Lung (tissue), 12 donors: ENCODE data around the gene EGFR. TPM values are rescaled to one million over a fixed set of nuclear protein-coding genes. Genes with fewer than 3 reads are reported as not detected.

ENCODE experiments used
- ATAC-seq: fragments of 200-7000 bp; cut with Tn5 transposase; one replicate; pipeline ENCODE4 v1.9.1; 2020; ENCODE audit warnings: moderate number of reproducible peaks; ENCODE audit not compliant: insufficient read depth, low FRiP score
- DNase-seq, 3 donors: peaks; one replicate each; pipeline ENCODE4 v3.0.0-alpha.2; 2013 to 2017
- H3K27ac ChIP-seq, 2 donors: one replicate each; pipeline ENCODE4 v1.5.1; 2013; ENCODE audit warnings: mild to moderate bottlenecking in 2 of 2, moderate library complexity in 2 of 2, control low read depth in 1 of 2, inconsistent platforms in 1 of 2, low read depth in 1 of 2, low read length in 1 of 2
- H3K27me3 ChIP-seq, 3 donors: one replicate each; pipeline ENCODE4 v1.5.1; 2013; ENCODE audit warnings: low read length in 2 of 3; ENCODE audit not compliant: control insufficient read depth in 3 of 3, insufficient read depth in 3 of 3
- H3K36me3 ChIP-seq, 4 donors: one replicate each; pipeline ENCODE4 v1.5.1; 2013; ENCODE audit warnings: low read length in 4 of 4, mild to moderate bottlenecking in 1 of 4, moderate library complexity in 1 of 4; ENCODE audit not compliant: control insufficient read depth in 4 of 4, insufficient read depth in 4 of 4
- H3K4me1 ChIP-seq, 5 donors: one replicate each; pipeline ENCODE4 v1.5.1; 2013; ENCODE audit warnings: low read length in 5 of 5, mild to moderate bottlenecking in 2 of 5, moderate library complexity in 1 of 5; ENCODE audit not compliant: control insufficient read depth in 5 of 5, insufficient read depth in 5 of 5
- H3K4me3 ChIP-seq: one replicate; pipeline ENCODE4 v1.5.1; 2013; ENCODE audit warnings: mild to moderate bottlenecking, control low read depth, moderate library complexity
- H3K9ac ChIP-seq, 2 donors: one replicate each; pipeline ENCODE4 v1.5.1; 2013; ENCODE audit warnings: low read length in 2 of 2, control low read depth in 1 of 2; ENCODE audit not compliant: insufficient read depth in 1 of 2
- H3K9me3 ChIP-seq, 4 donors: one replicate each; pipeline ENCODE4 v1.5.1; 2013; ENCODE audit warnings: low read length in 3 of 4, mild to moderate bottlenecking in 1 of 4, moderate library complexity in 1 of 4; ENCODE audit not compliant: control insufficient read depth in 4 of 4, insufficient read depth in 3 of 4
- CTCF ChIP-seq: IDR thresholded peaks from 2 replicates; pipeline ENCODE4 v1.5.1; 2012; ENCODE audit warnings: mild to moderate bottlenecking; ENCODE audit errors: control extremely low read depth, extremely low read depth
- WGBS, 2 donors: extraction: QIAGEN DNeasy Blood & Tissue Kit; methylation state at CpG; one replicate each; pipeline ENCODE4 v1.1.7; 2013; 5-methylcytosine and 5-hydroxymethylcytosine counted together
- polyA plus RNA-seq, 2 donors: library from polyadenylated mRNA; stranded (reverse); fragments of 200-250 nt; gene quantifications; one replicate each; pipeline ENCODE4 v1.2.1, GENCODE V29; 2013
- total RNA-seq, 2 donors: library from RNA; depleted of rRNA in 1 of 2; stranded (reverse); fragments of >200 nt in 1 of 2; gene quantifications; one replicate each; pipeline ENCODE4 v1.2.1, GENCODE V29; 2014 to 2021
- donor health status: control.
- donor health status: control.
- donor health status: Bipolar disorder and iron deficiency.
- donor health status: healthy.
- donor health status: DM: yes; HTN: yes; CAD: no.

The EGFR gene
- total and polyA plus RNA-seq, 4 donors, result 11.6 to 78.7 (median 37.1) TPM

DNA sequence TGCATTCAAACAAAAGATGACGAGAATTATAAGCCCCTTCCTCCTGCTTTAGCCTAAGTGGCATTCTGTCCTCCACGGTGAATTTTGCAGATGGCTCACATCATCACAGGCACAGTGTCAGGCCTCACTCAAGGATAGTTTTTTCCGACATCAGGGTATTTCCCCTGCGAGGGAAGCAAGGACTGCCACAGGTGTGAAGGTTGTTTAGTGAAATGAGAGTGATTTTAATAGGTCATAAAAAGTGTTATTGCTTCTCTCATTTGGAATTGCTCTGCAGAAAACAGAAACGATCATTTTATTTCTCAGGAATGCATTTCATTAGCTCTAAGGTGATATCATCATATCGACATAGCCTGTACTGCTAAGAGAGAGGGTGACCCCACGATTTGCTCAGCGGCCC is 217.7 kb downstream of the EGFR start:
- TF ChIP-seq CTCF, result no peak
- Histone ChIP-seq H3K36me3 (no peaks in the 10 kb centered on the region), H3K9ac (no peak overlapping the region), H3K27me3 (no peaks in the 10 kb centered on the region), H3K4me1 (peaks cover 0 to 28% (median 0%) of the 10 kb centered on the region in 5 donors), H3K9me3 (no peaks in the 10 kb centered on the region), H3K27ac (no peak overlapping the region), H3K4me3 (no peak overlapping the region)
- WGBS, 2 donors, result 83 to 89% methylated on average over 8 of the region's 8 CpGs
- DNase-seq (no peak), ATAC-seq (no peak)

GRCh38 chr7:55237156-55237893 is 218.5 kb downstream of the EGFR start:
- ATAC-seq, result no peak
- H3K27me3 ChIP-seq, result no peaks in the 10 kb centered on the region
- no peak overlapping the region for H3K4me3 ChIP-seq
- H3K4me1 ChIP-seq, result peaks cover 0 to 28% (median 0%) of the 10 kb centered on the region in 5 donors
- H3K9me3 ChIP-seq, result no peaks in the 10 kb centered on the region
- no peak overlapping the region for H3K27ac ChIP-seq
- H3K9ac ChIP-seq, result no peak overlapping the region
- TF ChIP-seq CTCF, result no peak
- no peak for DNase-seq
- WGBS, 2 donors, result 84 to 85% methylated on average over 13 to 15 of the region's 15 CpGs
- H3K36me3 ChIP-seq, result no peaks in the 10 kb centered on the region

GRCh38 chr7:55239406-55239805 is 220.6 kb downstream of the EGFR start:
- Histone ChIP-seq H3K27ac (no peak overlapping the region), H3K4me3 (no peak overlapping the region), H3K4me1 (peaks cover 0 to 23% (median 0%) of the 10 kb centered on the region in 5 donors), H3K9me3 (no peaks in the 10 kb centered on the region), H3K27me3 (no peaks in the 10 kb centered on the region), H3K36me3 (no peaks in the 10 kb centered on the region), H3K9ac (no peak overlapping the region)
- no peak for TF ChIP-seq CTCF
- WGBS, 2 donors, result 70 to 79% methylated on average over 3 of the region's 3 CpGs
- no peak for ATAC-seq
- no peak for DNase-seq
